Heart left ventricle (tissue), 16 donors: ENCODE results near the gene OLFM1. TPM values are rescaled to one million over a fixed set of nuclear protein-coding genes. Genes with fewer than 3 reads are reported as not detected.

Experiments used
- ATAC-seq, 4 donors: fragments of 200-7000 bp; cut with Tn5 transposase; one replicate each; pipeline ENCODE4 v1.9.1; 2020 to 2022; ENCODE audit warnings: moderate library complexity in 4 of 4, mild to moderate bottlenecking in 3 of 4, moderate number of reproducible peaks in 1 of 4
- DNase-seq, 5 donors: peaks; one replicate each; pipeline ENCODE4 v3.0.0-alpha.2; 2020
- H3K27ac ChIP-seq, 12 donors: fragments of 200-600 bp; sonication (generic) in 4 of 12; one replicate each; pipeline versions ENCODE4 v1.5.0 to v1.8.0; 2016 to 2022; ENCODE audit warnings: mild to moderate bottlenecking in 2 of 12
- H3K27me3 ChIP-seq, 9 donors: fragments of 200-600 bp; sonication (generic) in 2 of 9; one replicate each; pipeline versions ENCODE4 v1.5.1 to v1.8.0; 2016 to 2022; ENCODE audit warnings: mild to moderate bottlenecking in 3 of 9
- H3K36me3 ChIP-seq, 9 donors: fragments of 200-600 bp; sonication (generic) in 2 of 9; one replicate each; pipeline versions ENCODE4 v1.5.0 to v1.8.0; 2018 to 2022; ENCODE audit warnings: mild to moderate bottlenecking in 2 of 9
- H3K4me1 ChIP-seq, 12 donors: fragments of 200-600 bp; sonication (generic) in 4 of 12; one replicate each; pipeline versions ENCODE4 v1.5.0 to v1.8.0; 2016 to 2022; ENCODE audit warnings: mild to moderate bottlenecking in 3 of 12
- H3K4me3 ChIP-seq, 12 donors: fragments of 200-600 bp; sonication (generic) in 4 of 12; one replicate each; pipeline versions ENCODE4 v1.5.0 to v1.8.0; 2017 to 2022; ENCODE audit warnings: mild to moderate bottlenecking in 9 of 12, moderate library complexity in 4 of 12
- H3K9me3 ChIP-seq, 12 donors: fragments of 200-600 bp; sonication (generic) in 4 of 12; one replicate each; pipeline versions ENCODE4 v1.5.0 to v1.8.0; 2016 to 2022; ENCODE audit warnings: mild to moderate bottlenecking in 1 of 12
- POLR2A ChIP-seq, 2 donors: fragments of 450-650 bp; IDR thresholded peaks; one replicate each; pipeline ENCODE4 v1.6.1; 2017; ENCODE audit warnings: antibody characterized with exemption in 2 of 2, mild to moderate bottlenecking in 2 of 2, moderate library complexity in 2 of 2
- WGBS, 4 donors: extraction: QIAGEN DNeasy Blood & Tissue Kit in 2 of 4; methylation state at CpG; one replicate each; pipeline versions ENCODE4 v1.1.5 to v1.1.7; 2013 to 2018; 5-methylcytosine and 5-hydroxymethylcytosine counted together
- intact Hi-C, 10 donors: fragments of 100-400 bp; cut with DNase I; formaldehyde crosslinking; loops; one replicate each; pipeline versions ENCODE4 v1.11.1 to v1.14.2; 2022
- polyA plus RNA-seq, 2 donors: library from polyadenylated mRNA; stranded (reverse); fragments of 200-250 nt; gene quantifications; one replicate each; pipeline ENCODE4 v1.2.3, GENCODE V29; 2013
- total RNA-seq, 9 donors: library from RNA; depleted of rRNA in 2 of 9; stranded (reverse); fragments of >200 nt in 2 of 9; fragmentation: NEBNext Ultra II Directional in 3 of 9; extraction: Animal tissue kit (Norgen Biotek cat#: 25700) in 3 of 9; gene quantifications; one replicate each; pipeline versions ENCODE4 v1.1.0 to v1.2.4, GENCODE V29; 2016 to 2023
- TF ChIP-seq, protein P1 (sequence below), 12 donors: fragments of 200-600 bp; sonication (generic) in 4 of 12; IDR thresholded peaks; one replicate each; pipeline versions ENCODE4 v1.5.0 to v1.8.0; 2018 to 2022; ENCODE audit warnings: antibody characterized with exemption in 12 of 12, mild to moderate bottlenecking in 5 of 12
- donor health status: ischemic (EF 13 %, LVEDD 7.1; RV severe dilation, severe dysfunction).
- donor health status: healthy with polysubstance abuse.
- donor health status: DM: no; HTN: yes; CAD: no.
- donor health status: DM: no; HTN: no; CAD: no.
- donor health status: ischemic (EF 25% LVEDD 6.9; RV normal size, moderate dysfunction).
- donor health status: ischemic (EF 25% LVEDD 5.7; RV mildly dilated, moderate dysfunction).
- donor health status: healthy.
- donor health status: DM: yes; HTN: yes; CAD: no.
- donor health status: ischemic (EF 35%, LVEDD 5.7; RV mildly dilated, moderate dysfunction).
- donor health status: nonischemic (EF 11% LVEDD 7.7; RV severe dilation, severe dysfunction).
- donor health status: DM: yes; HTN: yes; CAD: no.
- donor health status: PGD.
- donor health status: ischemic (EF 29% LVEDD 5.4; RV normal size, mild dysfunction).
- donor health status: nonischemic (EF 23%, LVEDD 6.1; RV moderate dilation, normal function).

The OLFM1 gene
- total and polyA plus RNA-seq, 11 donors = 3.5 to 11.8 (median 8.1) TPM

DNA sequence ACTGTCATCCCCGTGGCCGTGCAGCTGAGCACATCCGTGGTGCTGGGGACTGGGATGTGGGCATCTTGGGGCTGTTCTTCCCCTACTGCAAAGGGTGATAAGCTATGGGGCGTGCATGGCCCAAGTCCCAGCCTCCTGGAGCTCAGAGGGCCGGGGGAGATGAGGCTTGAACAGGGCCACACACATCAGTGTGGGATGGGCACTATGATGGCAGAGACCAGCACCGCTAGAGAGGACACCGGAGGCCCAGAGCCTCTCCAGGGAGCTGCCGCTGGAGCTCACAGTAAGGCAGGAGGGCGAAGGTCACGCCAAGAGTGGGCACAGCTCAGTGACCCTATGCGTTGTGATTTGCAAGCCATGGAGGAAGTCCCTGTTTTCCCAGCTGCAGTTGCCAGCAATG is 63.5 kb downstream of the OLFM1 start:
- intact Hi-C loops = no loop called here

DNA sequence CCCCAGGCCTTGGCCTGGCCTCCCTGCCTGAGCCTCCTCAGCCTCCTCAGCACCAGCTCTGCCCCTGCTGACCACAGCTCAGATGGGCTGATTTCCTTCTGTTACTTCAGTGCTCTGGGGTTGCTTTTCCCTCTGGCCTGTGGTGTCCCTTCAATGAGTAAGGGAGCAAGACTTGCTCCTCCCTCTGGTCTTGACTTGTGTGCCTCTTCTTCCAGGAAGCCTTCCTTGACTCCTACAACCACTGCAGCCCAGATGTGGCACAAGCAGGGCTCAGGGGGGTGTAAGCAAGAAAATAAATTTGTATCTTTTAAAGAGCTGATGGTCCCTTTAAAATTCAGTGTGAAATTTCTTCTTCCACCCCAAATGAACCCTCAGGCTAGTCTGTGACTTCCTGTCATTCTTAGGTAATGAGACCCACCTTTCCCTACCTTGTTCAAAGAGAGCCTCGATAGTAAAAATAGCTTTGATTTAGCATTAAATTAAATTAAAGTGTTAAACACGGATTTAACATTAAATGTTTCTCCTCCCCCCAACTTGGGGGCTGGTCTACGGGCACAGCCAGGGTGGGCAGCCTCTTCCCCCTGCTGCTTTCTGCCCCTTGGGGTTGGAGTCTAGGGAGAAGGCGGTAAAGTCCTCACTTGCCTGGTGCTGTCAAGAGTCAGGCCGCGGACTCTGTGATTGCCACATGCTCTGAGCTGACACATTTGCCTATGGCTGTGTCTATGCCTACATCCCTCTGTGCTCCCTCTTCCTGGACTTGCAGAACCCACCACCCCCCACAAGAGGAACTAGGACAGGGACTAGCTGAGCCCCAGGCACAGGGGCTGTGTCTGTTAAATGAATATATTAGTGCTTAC is 64.5 kb downstream of the OLFM1 start:
- Histone ChIP-seq H3K4me1 (no peaks in the 10 kb centered on the region), H3K27ac (no peak overlapping the region), H3K27me3 (peaks cover 0 to 73% (median 9%) of the 10 kb centered on the region in 9 donors), H3K4me3 (no peak overlapping the region), H3K36me3 (no peaks in the 10 kb centered on the region), H3K9me3 (peaks cover 0 to 4% (median 0%) of the 10 kb centered on the region in 12 donors)
- DNase-seq (no peak), ATAC-seq (no peak)
- intact Hi-C loops = no loop called here
- TF ChIP-seq, protein P1, sequence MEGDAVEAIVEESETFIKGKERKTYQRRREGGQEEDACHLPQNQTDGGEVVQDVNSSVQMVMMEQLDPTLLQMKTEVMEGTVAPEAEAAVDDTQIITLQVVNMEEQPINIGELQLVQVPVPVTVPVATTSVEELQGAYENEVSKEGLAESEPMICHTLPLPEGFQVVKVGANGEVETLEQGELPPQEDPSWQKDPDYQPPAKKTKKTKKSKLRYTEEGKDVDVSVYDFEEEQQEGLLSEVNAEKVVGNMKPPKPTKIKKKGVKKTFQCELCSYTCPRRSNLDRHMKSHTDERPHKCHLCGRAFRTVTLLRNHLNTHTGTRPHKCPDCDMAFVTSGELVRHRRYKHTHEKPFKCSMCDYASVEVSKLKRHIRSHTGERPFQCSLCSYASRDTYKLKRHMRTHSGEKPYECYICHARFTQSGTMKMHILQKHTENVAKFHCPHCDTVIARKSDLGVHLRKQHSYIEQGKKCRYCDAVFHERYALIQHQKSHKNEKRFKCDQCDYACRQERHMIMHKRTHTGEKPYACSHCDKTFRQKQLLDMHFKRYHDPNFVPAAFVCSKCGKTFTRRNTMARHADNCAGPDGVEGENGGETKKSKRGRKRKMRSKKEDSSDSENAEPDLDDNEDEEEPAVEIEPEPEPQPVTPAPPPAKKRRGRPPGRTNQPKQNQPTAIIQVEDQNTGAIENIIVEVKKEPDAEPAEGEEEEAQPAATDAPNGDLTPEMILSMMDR (IDR thresholded peaks at IDR 0.05) = no peak
- TF ChIP-seq POLR2A (IDR thresholded peaks at IDR 0.05) = no peak
- 66 to 80% (median 75%) methylated on average over 6 of the region's 6 CpGs for WGBS, 4 donors

More for the DNA sequence above, 63.5 kb downstream of the OLFM1 start:
- ATAC-seq (no peak), DNase-seq (no peak)
- Histone ChIP-seq H3K4me3 (no peak overlapping the region), H3K4me1 (no peaks in the 10 kb centered on the region), H3K36me3 (no peaks in the 10 kb centered on the region), H3K27ac (no peak overlapping the region), H3K27me3 (peaks cover 0 to 76% (median 14%) of the 10 kb centered on the region in 9 donors), H3K9me3 (peaks cover 0 to 4% (median 0%) of the 10 kb centered on the region in 12 donors)
- TF ChIP-seq, protein P1 (IDR thresholded peaks at IDR 0.05) = no peak
- no peak for TF ChIP-seq POLR2A (IDR thresholded peaks at IDR 0.05)
- 79 to 85% (median 82%) methylated on average over 11 of the region's 11 CpGs for WGBS, 4 donors

DNA sequence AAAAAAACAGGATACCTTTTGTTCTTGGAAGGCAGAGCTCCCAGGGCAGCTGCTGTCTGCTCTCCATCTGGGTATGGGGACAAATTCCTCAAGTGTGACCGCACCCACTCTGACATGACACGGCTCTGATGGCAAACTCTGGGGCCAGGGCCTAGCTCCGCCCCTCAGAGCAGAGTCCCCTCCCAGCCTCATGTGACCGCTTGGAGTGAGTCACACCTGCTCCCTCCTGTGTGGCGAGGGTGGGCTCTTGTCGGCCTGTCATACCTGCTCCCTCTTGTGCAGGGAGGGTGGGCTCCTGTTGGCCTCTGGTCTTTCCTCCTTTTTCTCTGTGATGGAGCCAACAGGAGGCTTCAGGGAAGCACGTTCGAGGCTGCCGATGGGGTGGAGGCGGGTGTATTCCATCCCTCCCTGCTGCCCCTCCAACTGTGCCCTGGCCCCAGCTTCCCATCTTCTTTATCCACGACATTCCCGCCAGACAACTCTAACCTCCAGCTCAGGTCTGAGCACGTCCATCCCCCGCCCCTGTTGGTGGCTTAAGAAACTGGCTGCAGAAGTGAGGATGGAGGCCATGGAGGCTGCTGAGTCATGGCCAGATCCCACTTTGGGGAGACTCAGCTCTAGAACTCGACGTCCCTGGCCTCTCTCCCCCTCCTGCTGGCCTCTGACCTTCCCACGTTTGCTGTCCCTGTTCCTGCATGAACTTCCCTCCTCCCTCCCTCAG is 65.3 kb downstream of the OLFM1 start:
- Histone ChIP-seq H3K4me3 (no peak overlapping the region), H3K9me3 (peaks cover 0 to 4% (median 0%) of the 10 kb centered on the region in 12 donors), H3K27ac (no peak overlapping the region), H3K4me1 (no peaks in the 10 kb centered on the region), H3K27me3 (peaks cover 0 to 66% (median 5%) of the 10 kb centered on the region in 9 donors), H3K36me3 (no peaks in the 10 kb centered on the region)
- TF ChIP-seq, protein P1 (IDR thresholded peaks at IDR 0.05) = no peak
- no peak for TF ChIP-seq POLR2A (IDR thresholded peaks at IDR 0.05)
- ATAC-seq (no peak), DNase-seq (no peak)
- intact Hi-C loops = no loop called here
- 39 to 53% (median 42%) methylated on average over 15 to 17 of the region's 17 CpGs for WGBS, 4 donors

DNA sequence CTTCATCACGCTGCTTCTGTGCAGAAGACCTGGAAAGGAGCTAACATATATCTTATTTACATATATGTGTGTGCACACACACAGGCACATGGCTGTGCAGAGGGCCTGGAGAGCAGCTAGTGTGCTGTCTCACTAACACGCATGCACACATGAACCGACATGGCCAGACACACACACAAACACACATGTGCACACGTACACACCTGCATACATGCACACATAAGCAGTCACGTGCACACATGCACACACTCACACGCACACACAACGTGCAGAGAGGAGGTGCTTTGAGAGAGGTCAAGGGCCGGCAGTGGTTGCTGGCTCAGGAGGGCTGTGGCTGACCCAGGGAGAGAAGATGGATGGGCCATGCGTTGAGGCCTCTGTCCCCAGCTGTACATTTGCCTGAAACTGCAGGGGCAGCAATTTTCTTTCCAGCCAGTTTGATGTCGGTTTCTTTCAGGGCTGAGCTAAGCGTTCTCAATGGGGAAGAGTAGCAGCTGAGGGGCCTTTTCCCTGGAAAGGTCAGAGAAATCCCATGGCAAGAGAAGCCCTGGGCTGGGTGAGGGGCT is 66.7 kb downstream of the OLFM1 start:
- no peaks in the 10 kb centered on the region for H3K4me1 ChIP-seq
- DNase-seq (no peak), ATAC-seq (no peak)
- no peak overlapping the region for H3K4me3 ChIP-seq
- H3K27ac ChIP-seq = no peak overlapping the region
- no peaks in the 10 kb centered on the region for H3K36me3 ChIP-seq
- whole genome bisulfite sequencing, 4 donors = 74 to 84% (median 80%) methylated on average over 11 of the region's 11 CpGs
- TF ChIP-seq, protein P1 (IDR thresholded peaks at IDR 0.05) = no peak
- TF ChIP-seq POLR2A (IDR thresholded peaks at IDR 0.05) = no peak
- H3K27me3 ChIP-seq = peaks cover 0 to 67% (median 8%) of the 10 kb centered on the region in 9 donors
- intact Hi-C loops = no loop called here
- peaks cover 0 to 4% (median 0%) of the 10 kb centered on the region in 12 donors for H3K9me3 ChIP-seq
